DND-41 (cell line): ENCODE measurements around the gene ABAT.

Source experiments
- ATAC-seq: fragments of 200-7000 bp; cut with Tn5 transposase; 3 replicates; pipeline ENCODE4 v1.9.1; 2021; ENCODE audit warnings: low read depth; ENCODE audit not compliant: insufficient read depth
- DNase-seq: peaks from one replicate; pipeline ENCODE4 v3.0.0-alpha.2; 2020
- H2AFZ ChIP-seq: 2 replicates; pipeline ENCODE4 v1.6.0; 2012; ENCODE audit warnings: low read depth, low read length
- H3K27ac ChIP-seq: 2 replicates; pipeline ENCODE4 v1.5.1; 2012; ENCODE audit warnings: low read length, inconsistent platforms
- H3K27me3 ChIP-seq: fragments of 200-600 bp; sonication (generic); 2 replicates; pipeline ENCODE4 v1.6.0; 2012; ENCODE audit warnings: low read length, mild to moderate bottlenecking, inconsistent platforms; ENCODE audit not compliant: insufficient read depth, poor library complexity
- H3K36me3 ChIP-seq: 2 replicates; pipeline ENCODE4 v1.5.1; 2012; ENCODE audit warnings: low read length, inconsistent platforms; ENCODE audit not compliant: insufficient read depth
- H3K4me1 ChIP-seq: 2 replicates; pipeline ENCODE4 v1.5.1; 2012; ENCODE audit warnings: mild to moderate bottlenecking, low read length; ENCODE audit not compliant: insufficient read depth
- H3K4me2 ChIP-seq: 2 replicates; pipeline ENCODE4 v1.6.0; 2012; ENCODE audit warnings: mild to moderate bottlenecking, moderate library complexity, low read length, inconsistent platforms; ENCODE audit not compliant: insufficient read depth
- H3K4me3 ChIP-seq, 2 experiments: fragments of 200-600 bp in 1 of 2; shearing (Covaris generic) in 1 of 2; 2 replicates each; pipeline ENCODE4 v1.5.1; 2012 to 2016; ENCODE audit warnings: inconsistent platforms in 2 of 2, low read length in 2 of 2, mild to moderate bottlenecking in 2 of 2, low read depth in 1 of 2, moderate library complexity in 1 of 2
- H3K79me2 ChIP-seq: 2 replicates; pipeline ENCODE4 v1.6.0; 2012; ENCODE audit warnings: low read length, inconsistent platforms; ENCODE audit not compliant: insufficient read depth
- H3K9ac ChIP-seq: 2 replicates; pipeline ENCODE4 v1.6.0; 2012; ENCODE audit warnings: low read depth, mild to moderate bottlenecking, inconsistent platforms, low read length, moderate library complexity
- H3K9me3 ChIP-seq: 2 replicates; pipeline ENCODE4 v1.5.1; 2012; ENCODE audit warnings: low read length, moderate library complexity, mild to moderate bottlenecking, inconsistent platforms; ENCODE audit not compliant: insufficient read depth, severe bottlenecking
- H4K20me1 ChIP-seq: 2 replicates; pipeline ENCODE4 v1.6.0; 2012; ENCODE audit warnings: low read length; ENCODE audit not compliant: insufficient read depth
- CTCF ChIP-seq: IDR thresholded peaks from 2 replicates; pipeline ENCODE4 v1.5.1; 2012; ENCODE audit warnings: borderline replicate concordance, low read length, moderate library complexity, mild to moderate bottlenecking; ENCODE audit not compliant: poor library complexity, severe bottlenecking; ENCODE audit errors: extremely low read depth
- EZH2 ChIP-seq: IDR thresholded peaks from 3 replicates; pipeline ENCODE4 v1.6.1; 2012; ENCODE audit warnings: borderline replicate concordance, low read depth, mild to moderate bottlenecking, moderate library complexity, low read length, inconsistent platforms; ENCODE audit not compliant: severe bottlenecking

Gene ABAT

GRCh38 chr16:8767176-8767575 is 92.8 kb downstream of the ABAT start:
- Histone ChIP-seq H3K4me3 (no peak overlapping the region), H2AFZ (no peak overlapping the region), H3K4me1 (no peaks in the 10 kb centered on the region), H3K27me3 (no peaks in the 10 kb centered on the region), H3K9ac (no peak overlapping the region), H3K79me2 (no peaks in the 10 kb centered on the region), H3K4me2 (no peak overlapping the region), H3K36me3 (peaks cover 14% of the 10 kb centered on the region; the same call in 1 of the 2 replicates), H3K9me3 (no peaks in the 10 kb centered on the region), H4K20me1 (no peaks in the 10 kb centered on the region), H3K27ac (no peak overlapping the region)
- no peak for DNase-seq
- ATAC-seq, result no peak
- no peak for TF ChIP-seq CTCF
- no peak for TF ChIP-seq EZH2

- no peak overlapping the region for H3K9ac ChIP-seq
- peaks cover 19% of the 10 kb centered on the region; the same call in 1 of the 2 replicates for H3K36me3 ChIP-seq
- H4K20me1 ChIP-seq, result no peaks in the 10 kb centered on the region
- H3K9me3 ChIP-seq, result no peaks in the 10 kb centered on the region
- no peak overlapping the region for H3K4me2 ChIP-seq
- no peaks in the 10 kb centered on the region for H3K4me1 ChIP-seq
- H2AFZ ChIP-seq, result no peak overlapping the region
- no peaks in the 10 kb centered on the region for H3K79me2 ChIP-seq
- ATAC-seq, result no peak
- no peaks in the 10 kb centered on the region for H3K27me3 ChIP-seq
- H3K4me3 ChIP-seq, result no peak overlapping the region
- no peak for DNase-seq
- TF ChIP-seq EZH2, result no peak
- no peak for TF ChIP-seq CTCF
- H3K27ac ChIP-seq, result no peak overlapping the region
Measured at GRCh38 chr16:8768283-8768682, 93.9 kb downstream of the ABAT start.

DNA sequence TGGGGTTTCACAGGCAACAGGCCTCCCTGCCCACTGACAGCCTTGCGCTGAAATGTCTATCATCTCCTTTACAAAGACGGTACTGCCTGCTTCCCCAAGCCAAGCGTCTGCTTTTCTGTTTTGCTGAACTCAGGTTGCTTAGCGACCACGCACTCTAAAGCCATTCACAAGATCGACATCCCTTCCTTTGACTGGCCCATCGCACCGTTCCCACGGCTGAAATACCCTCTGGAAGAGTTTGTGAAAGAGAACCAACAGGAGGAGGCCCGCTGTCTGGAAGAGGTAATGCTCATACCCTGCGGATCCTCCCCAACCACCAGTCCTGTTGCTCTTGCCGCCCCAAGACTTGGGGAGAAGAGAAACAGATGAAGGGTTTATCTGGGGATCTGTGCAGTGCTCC is 94.3 kb downstream of the ABAT start:
- Histone ChIP-seq H3K79me2 (no peaks in the 10 kb centered on the region), H3K4me3 (no peak overlapping the region), H3K27ac (no peak overlapping the region), H3K27me3 (no peaks in the 10 kb centered on the region), H2AFZ (no peak overlapping the region), H3K9me3 (no peaks in the 10 kb centered on the region), H3K36me3 (peaks cover 19% of the 10 kb centered on the region; the same call in 1 of the 2 replicates), H3K9ac (no peak overlapping the region), H3K4me1 (no peaks in the 10 kb centered on the region), H3K4me2 (no peak overlapping the region), H4K20me1 (no peaks in the 10 kb centered on the region)
- no peak for DNase-seq
- no peak for TF ChIP-seq EZH2
- TF ChIP-seq CTCF, result no peak
- no peak for ATAC-seq

GRCh38 chr16:8773537-8773936 is 99.1 kb downstream of the ABAT start:
- Histone ChIP-seq H3K27me3 (no peaks in the 10 kb centered on the region), H3K36me3 (peaks cover 25% of the 10 kb centered on the region), H3K4me2 (no peak overlapping the region), H3K79me2 (no peaks in the 10 kb centered on the region), H3K9me3 (no peaks in the 10 kb centered on the region), H2AFZ (no peak overlapping the region), H3K4me1 (no peaks in the 10 kb centered on the region), H3K27ac (no peak overlapping the region), H3K4me3 (no peak overlapping the region), H3K9ac (no peak overlapping the region), H4K20me1 (no peaks in the 10 kb centered on the region)
- no peak for ATAC-seq
- TF ChIP-seq CTCF (no peak), EZH2 (no peak)
- no peak for DNase-seq
